PFSK-1 (cell line): ENCODE data around the gene PANK2.

ENCODE experiments used
- FOXP2 ChIP-seq: optimal IDR thresholded peaks from 2 replicates; pipeline ENCODE3; 2011; ENCODE audit warnings: borderline replicate concordance, control low read depth, inconsistent platforms; ENCODE audit not compliant: insufficient read depth; ENCODE audit errors: extremely low read length, extremely low read depth
- POLR2AphosphoS5 ChIP-seq: IDR thresholded peaks from 2 replicates; pipeline ENCODE4 v1.6.1; 2012; ENCODE audit warnings: low read depth, mild to moderate bottlenecking, control low read depth, low read length, moderate library complexity
- REST ChIP-seq, 2 experiments: IDR thresholded peaks; 2 replicates each; pipeline versions ENCODE4 v1.6.1 to v1.8.0; 2011 to 2012; ENCODE audit warnings: low read depth in 2 of 2, low read length in 2 of 2, control low read depth in 1 of 2, inconsistent platforms in 1 of 2, mild to moderate bottlenecking in 1 of 2, moderate library complexity in 1 of 2; ENCODE audit not compliant: insufficient read depth in 1 of 2
- SIN3A ChIP-seq: IDR thresholded peaks from 2 replicates; pipeline ENCODE4 v1.6.1; 2012; ENCODE audit warnings: mild to moderate bottlenecking, low read length, moderate library complexity, borderline replicate concordance; ENCODE audit not compliant: insufficient read depth

- TF ChIP-seq REST (IDR thresholded peaks at IDR 0.05; ENCODE audit: insufficient read depth in 1 of 2, low read depth in 2 of 2, low read length in 2 of 2) (no peak), POLR2AphosphoS5 (no peak), FOXP2 (no peak), SIN3A (no peak)
These were observed 27.2 kb downstream of the PANK2 start for GRCh38 chr20:3916364-3916763.
